Thyroid gland (tissue), 4 donors: ENCODE measurements around the gene HOOK1. TPM values are rescaled to one million over a fixed set of nuclear protein-coding genes. Genes with fewer than 3 reads are reported as not detected.

ENCODE experiments used
- DNase-seq, 2 donors: peaks; one replicate each; pipeline ENCODE4 v3.0.0-alpha.2; 2019
- H3K27ac ChIP-seq, 3 donors: fragments of 200-600 bp; sonication (generic); 1 replicate in 2 of 3; 2 replicates in 1 of 3; pipeline ENCODE4 v1.5.1; 2016 to 2019; ENCODE audit warnings: mild to moderate bottlenecking in 1 of 3, moderate library complexity in 1 of 3
- H3K27me3 ChIP-seq: fragments of 200-600 bp; sonication (generic); one replicate; pipeline ENCODE4 v1.5.1; 2019
- H3K36me3 ChIP-seq, 2 donors: fragments of 200-600 bp; sonication (generic); one replicate each; pipeline ENCODE4 v1.5.1; 2016 to 2019
- H3K4me1 ChIP-seq, 2 donors: fragments of 200-600 bp; sonication (generic); one replicate each; pipeline ENCODE4 v1.5.1; 2017 to 2019
- H3K4me3 ChIP-seq, 3 donors: fragments of 200-600 bp; sonication (generic); replicated peaks in 1 of 3; 1 replicate in 2 of 3; 2 replicates in 1 of 3; pipeline ENCODE4 v1.5.1; 2016; ENCODE audit warnings: mild to moderate bottlenecking in 1 of 3
- H3K9me3 ChIP-seq: fragments of 200-600 bp; sonication (generic); one replicate; pipeline ENCODE4 v1.5.1; 2017
- POLR2A ChIP-seq, 2 donors: fragments of 450-650 bp; IDR thresholded peaks; one replicate each; pipeline ENCODE4 v1.6.1; 2017; ENCODE audit warnings: antibody characterized with exemption in 2 of 2, mild to moderate bottlenecking in 2 of 2, moderate library complexity in 1 of 2
- WGBS, 2 donors: methylation state at CpG; one replicate each; pipeline ENCODE4 v1.1.5; 2017; 5-methylcytosine and 5-hydroxymethylcytosine counted together
- intact Hi-C: fragments of 100-400 bp; cut with DNase I; formaldehyde crosslinking; loops from one replicate; pipeline ENCODE4 v1.15.1; 2023
- total RNA-seq, 4 donors: library from RNA; depleted of rRNA; stranded (reverse); fragments of >200 nt; gene quantifications; one replicate each; pipeline ENCODE4 v1.2.3, GENCODE V29; 2016
- TF ChIP-seq, protein P1 (sequence below), 6 experiments: fragments of 200-600 bp in 3 of 6; fragments of 450-650 bp in 3 of 6; sonication (generic) in 3 of 6; IDR thresholded peaks; one replicate each; pipeline ENCODE4 v1.5.1; 2016 to 2019; ENCODE audit warnings: antibody characterized with exemption in 6 of 6, mild to moderate bottlenecking in 2 of 6, inconsistent platforms in 1 of 6, moderate library complexity in 1 of 6

The HOOK1 gene
- total RNA-seq, 4 donors from 2014 or later = 13.2 to 38.3 (median 31.3) TPM

DNA sequence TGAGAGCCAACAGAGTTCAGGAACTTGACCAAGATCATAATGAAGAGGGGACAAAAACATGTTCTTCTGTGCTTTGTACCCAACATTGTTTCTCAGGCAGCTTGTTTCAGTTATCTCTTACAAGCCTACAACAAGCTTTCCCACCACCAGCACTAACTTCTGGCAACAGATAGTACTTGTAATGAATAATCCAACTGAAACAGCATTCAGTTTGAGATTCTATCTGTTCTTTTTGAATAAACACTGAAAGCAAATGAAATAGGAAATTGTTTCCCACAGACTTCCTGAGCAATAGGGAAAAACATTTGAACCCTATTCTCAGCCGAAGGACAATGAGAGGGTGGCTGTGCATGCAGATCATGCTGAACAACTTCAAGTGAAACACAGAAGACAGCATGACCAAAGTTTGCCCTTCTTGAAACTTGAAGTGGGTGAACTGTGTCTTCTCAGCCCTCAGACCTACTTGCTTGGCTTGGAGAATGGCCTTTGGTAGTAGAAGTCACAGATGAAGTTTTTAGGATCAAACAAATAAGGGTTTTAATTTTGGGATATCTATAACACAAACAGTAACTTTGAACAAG lies 11.2 kb upstream of the HOOK1 start:
- DNase-seq = no peak
- Histone ChIP-seq H3K27ac (no peak overlapping the region), H3K36me3 (no peaks in the 10 kb centered on the region), H3K4me1 (no peaks in the 10 kb centered on the region), H3K9me3 (no peaks in the 10 kb centered on the region), H3K4me3 (no peak overlapping the region), H3K27me3 (no peaks in the 10 kb centered on the region)
- TF ChIP-seq, protein P1, sequence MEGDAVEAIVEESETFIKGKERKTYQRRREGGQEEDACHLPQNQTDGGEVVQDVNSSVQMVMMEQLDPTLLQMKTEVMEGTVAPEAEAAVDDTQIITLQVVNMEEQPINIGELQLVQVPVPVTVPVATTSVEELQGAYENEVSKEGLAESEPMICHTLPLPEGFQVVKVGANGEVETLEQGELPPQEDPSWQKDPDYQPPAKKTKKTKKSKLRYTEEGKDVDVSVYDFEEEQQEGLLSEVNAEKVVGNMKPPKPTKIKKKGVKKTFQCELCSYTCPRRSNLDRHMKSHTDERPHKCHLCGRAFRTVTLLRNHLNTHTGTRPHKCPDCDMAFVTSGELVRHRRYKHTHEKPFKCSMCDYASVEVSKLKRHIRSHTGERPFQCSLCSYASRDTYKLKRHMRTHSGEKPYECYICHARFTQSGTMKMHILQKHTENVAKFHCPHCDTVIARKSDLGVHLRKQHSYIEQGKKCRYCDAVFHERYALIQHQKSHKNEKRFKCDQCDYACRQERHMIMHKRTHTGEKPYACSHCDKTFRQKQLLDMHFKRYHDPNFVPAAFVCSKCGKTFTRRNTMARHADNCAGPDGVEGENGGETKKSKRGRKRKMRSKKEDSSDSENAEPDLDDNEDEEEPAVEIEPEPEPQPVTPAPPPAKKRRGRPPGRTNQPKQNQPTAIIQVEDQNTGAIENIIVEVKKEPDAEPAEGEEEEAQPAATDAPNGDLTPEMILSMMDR (IDR thresholded peaks at IDR 0.05) = no peak
- TF ChIP-seq POLR2A (IDR thresholded peaks at IDR 0.05) = no peak
- intact Hi-C loops = no loop called here
- 66 to 76% methylated on average over 1 of the region's 1 CpG for WGBS, 2 donors

DNA sequence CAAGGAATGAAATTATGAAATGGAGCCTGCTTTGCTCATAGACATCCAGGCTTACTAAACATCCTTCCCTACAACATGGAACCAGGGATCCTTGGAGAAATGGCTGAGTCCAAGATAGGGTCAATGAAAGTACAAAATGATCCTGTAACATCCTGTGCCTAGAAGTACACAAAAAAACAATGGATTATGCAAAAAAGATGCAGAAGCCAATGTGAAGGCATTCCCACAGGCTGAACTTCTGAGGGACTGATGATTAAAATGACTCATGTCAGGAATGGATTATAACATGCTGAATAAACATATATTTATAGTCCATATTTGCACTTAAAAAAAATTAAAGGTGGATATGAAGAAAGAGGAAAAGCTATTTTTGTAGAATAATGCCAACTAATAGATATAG lies 10.4 kb upstream of the HOOK1 start:
- Histone ChIP-seq H3K9me3 (no peaks in the 10 kb centered on the region), H3K36me3 (no peaks in the 10 kb centered on the region), H3K27ac (no peak overlapping the region), H3K27me3 (no peaks in the 10 kb centered on the region), H3K4me1 (no peaks in the 10 kb centered on the region), H3K4me3 (no peak overlapping the region)
- DNase-seq = no peak
- intact Hi-C loops = no loop called here
- TF ChIP-seq POLR2A (IDR thresholded peaks at IDR 0.05) = no peak
- TF ChIP-seq, protein P1 (IDR thresholded peaks at IDR 0.05) = no peak

DNA sequence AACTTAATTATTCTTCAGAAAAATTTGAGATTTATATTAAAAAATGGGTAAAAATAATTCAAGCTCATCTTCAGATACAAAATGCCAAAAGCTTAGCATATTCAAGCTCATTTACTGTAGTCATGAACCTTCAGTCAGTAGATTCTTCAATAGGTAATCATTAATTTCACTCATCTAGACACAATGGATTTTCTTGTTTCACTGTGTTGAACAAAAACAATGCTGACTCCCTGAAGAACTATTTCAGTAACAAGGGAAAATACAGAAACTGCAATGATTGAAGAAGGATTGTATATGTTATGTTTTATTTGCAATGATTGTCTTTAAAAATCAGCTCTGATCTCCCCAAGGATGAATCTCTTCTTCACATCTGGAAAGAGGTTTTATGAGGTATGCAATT lies 9.2 kb upstream of the HOOK1 start:
- Histone ChIP-seq H3K9me3 (no peaks in the 10 kb centered on the region), H3K27ac (no peak overlapping the region), H3K27me3 (no peaks in the 10 kb centered on the region), H3K36me3 (no peaks in the 10 kb centered on the region), H3K4me1 (no peaks in the 10 kb centered on the region), H3K4me3 (no peak overlapping the region)
- no peak for DNase-seq
- no peak for TF ChIP-seq POLR2A (IDR thresholded peaks at IDR 0.05)
- TF ChIP-seq, protein P1 (IDR thresholded peaks at IDR 0.05) = no peak
- intact Hi-C loops = no loop called here

DNA sequence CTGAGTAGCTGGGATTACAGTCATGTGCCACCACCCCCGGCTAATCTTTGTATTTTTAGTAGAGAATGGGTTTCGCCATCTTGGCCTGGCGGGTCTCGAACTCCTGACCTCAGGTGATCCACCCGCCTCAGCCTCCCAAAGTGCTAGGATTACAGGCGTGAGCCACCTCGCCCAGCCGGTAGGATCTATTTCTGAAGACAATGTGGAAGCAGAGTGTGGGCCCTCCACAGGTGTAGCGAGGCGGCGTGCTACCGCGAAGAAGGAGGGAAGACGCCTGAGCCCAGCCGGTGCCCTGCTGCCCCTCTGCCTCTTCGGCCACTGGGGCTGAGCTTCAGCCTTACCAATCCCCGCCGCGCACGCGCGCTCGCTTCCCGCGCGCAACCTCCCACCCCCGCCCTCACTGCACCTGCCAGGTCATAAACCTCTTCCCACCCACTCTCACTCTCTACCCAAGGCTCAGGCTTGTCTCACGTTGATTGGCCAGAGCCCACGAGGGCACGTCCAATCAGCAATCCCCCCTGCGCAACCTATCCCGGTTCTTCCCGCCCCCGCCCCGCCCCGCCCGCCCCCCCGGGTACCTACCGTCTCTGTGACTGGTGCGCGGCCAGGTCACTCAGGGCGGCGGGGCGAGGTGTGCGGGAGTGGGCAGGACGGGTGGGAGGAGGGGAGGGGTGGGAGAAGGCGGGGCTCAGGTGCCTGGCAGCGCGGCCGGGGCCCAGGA lies 409 bp upstream of the HOOK1 start:
- DNase-seq = peak; percentile 95 to 97
- H3K4me1 ChIP-seq = peaks cover 0 to 5% of the 10 kb centered on the region in 2 donors
- peak overlapping the region in 1 of 3 donors; percentile 76 for H3K27ac ChIP-seq
- H3K4me3 ChIP-seq = peak overlapping the region in 1 of 3 donors; percentile 75
- intact Hi-C loops = no loop called here
- no peaks in the 10 kb centered on the region for H3K36me3 ChIP-seq
- 10 to 12% methylated on average over 29 to 35 of the region's 50 CpGs for WGBS, 2 donors
- H3K27me3 ChIP-seq = no peaks in the 10 kb centered on the region
- TF ChIP-seq, protein P1 (IDR thresholded peaks at IDR 0.05) = peak in 2 of 6 experiments; percentile 12 to 26
- TF ChIP-seq POLR2A (IDR thresholded peaks at IDR 0.05) = peak in 1 of 2 donors; percentile 75
- no peaks in the 10 kb centered on the region for H3K9me3 ChIP-seq

DNA sequence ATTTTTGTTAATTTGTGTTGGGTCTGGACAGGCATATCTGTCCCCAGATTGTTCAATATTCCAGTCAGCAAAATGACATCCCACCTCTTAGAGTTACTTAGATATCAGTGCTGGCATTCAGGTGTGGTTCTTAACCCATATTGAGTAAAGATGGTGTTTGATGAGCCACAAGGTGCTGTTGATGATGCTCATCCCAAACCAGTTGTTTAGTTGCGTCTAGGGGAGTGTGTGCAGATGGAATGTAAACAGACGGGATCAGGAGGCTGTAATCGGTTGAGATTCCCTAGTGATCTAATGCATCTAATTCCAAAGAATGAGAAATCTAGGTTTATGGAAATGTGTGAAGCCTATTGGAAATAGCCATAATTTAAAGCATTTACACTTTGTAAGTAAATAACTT lies 1.1 kb downstream of the HOOK1 start:
- 52 to 54% methylated on average over 3 of the region's 3 CpGs for WGBS, 2 donors

More for the DNA sequence above, 1.1 kb downstream of the HOOK1 start:
- intact Hi-C loops = no loop called here
- Histone ChIP-seq H3K36me3 (no peaks in the 10 kb centered on the region), H3K27me3 (no peaks in the 10 kb centered on the region), H3K4me1 (peaks cover 0 to 10% of the 10 kb centered on the region in 2 donors), H3K27ac (no peak overlapping the region), H3K9me3 (no peaks in the 10 kb centered on the region), H3K4me3 (peak overlapping the region in 1 of 3 donors; percentile 75)
- TF ChIP-seq, protein P1 (IDR thresholded peaks at IDR 0.05) = no peak
- TF ChIP-seq POLR2A (IDR thresholded peaks at IDR 0.05) = no peak
- no peak for DNase-seq
